Panc1 (cell line): ENCODE results near the gene POLR3H. TPM values are rescaled to one million over a fixed set of nuclear protein-coding genes. Genes with fewer than 3 reads are reported as not detected.

Source experiments
- ATAC-seq: fragments of 200-7000 bp; cut with Tn5 transposase; 2 replicates; pipeline ENCODE4 v1.9.1; 2020; ENCODE audit warnings: mild to moderate bottlenecking, moderate library complexity
- BruUV-seq: library from RNA; stranded (reverse); fragments of 400-500 nt; replicated peaks from 2 replicates; lab custom pipeline; 2021; lab: Mats Ljungman, UMichigan
- CTCF ChIA-PET: fragments of 300-600 bp; sonication (Branson Sonifier 250); formaldehyde crosslinking; loops from one replicate; lab custom pipeline; 2022; ENCODE audit warnings: antibody characterized with exemption; lab: Charles Lee
- POLR2A ChIA-PET: fragments of 300-600 bp; sonication (Branson Sonifier 250); formaldehyde crosslinking; loops from one replicate; lab custom pipeline; 2022; ENCODE audit warnings: antibody characterized with exemption; lab: Charles Lee
- DNase-seq: peaks from one replicate; pipeline ENCODE4 v3.0.0-alpha.2; 2010; ENCODE audit warnings: low read depth, low spot score
- H3K27ac ChIP-seq: 2 replicates; pipeline ENCODE4 v1.5.1; 2011; ENCODE audit warnings: mild to moderate bottlenecking, low read length, inconsistent platforms
- H3K27me3 ChIP-seq: fragments of 200-500 bp; sonication (Bioruptor generic); 2 replicates; pipeline ENCODE4 v1.6.0; 2014; ENCODE audit warnings: low read length, inconsistent platforms; ENCODE audit not compliant: control insufficient read depth, insufficient read depth
- H3K36me3 ChIP-seq: fragments of 200-500 bp; sonication (Bioruptor generic); 2 replicates; pipeline ENCODE4 v1.5.1; 2014; ENCODE audit warnings: inconsistent platforms, mild to moderate bottlenecking, low read length, moderate library complexity; ENCODE audit not compliant: control insufficient read depth, insufficient read depth
- H3K4me1 ChIP-seq: 2 replicates; pipeline ENCODE4 v1.5.1; 2011; ENCODE audit warnings: inconsistent platforms, mild to moderate bottlenecking, low read length, moderate library complexity; ENCODE audit not compliant: control insufficient read depth, insufficient read depth
- H3K4me3 ChIP-seq, 2 experiments: 2 replicates each; pipeline ENCODE4 v1.5.1; 2011 to 2012; ENCODE audit warnings: low read depth in 2 of 2, low read length in 2 of 2, mild to moderate bottlenecking in 2 of 2, inconsistent platforms in 1 of 2, moderate library complexity in 1 of 2
- H3K9me3 ChIP-seq: fragments of 200-500 bp; sonication (Bioruptor generic); 2 replicates; pipeline ENCODE4 v1.5.1; 2014; ENCODE audit warnings: low read depth, mild to moderate bottlenecking, inconsistent platforms, low read length, moderate library complexity; ENCODE audit not compliant: control insufficient read depth, insufficient read depth
- CTCF ChIP-seq: fragments of 450-650 bp; IDR thresholded peaks from 2 replicates; pipeline ENCODE4 v1.5.1; 2017; ENCODE audit warnings: mild to moderate bottlenecking
- POLR2AphosphoS5 ChIP-seq: IDR thresholded peaks from 2 replicates; pipeline ENCODE4 v1.6.1; 2012; ENCODE audit warnings: mild to moderate bottlenecking, low read depth, low read length, moderate library complexity
- REST ChIP-seq, 2 experiments: IDR thresholded peaks; 2 replicates each; pipeline ENCODE4 v1.6.1; 2011 to 2012; ENCODE audit warnings: low read depth in 2 of 2, control low read depth in 1 of 2, low read length in 1 of 2, mild to moderate bottlenecking in 1 of 2, moderate library complexity in 1 of 2; ENCODE audit not compliant: insufficient read depth in 1 of 2
- SIN3A ChIP-seq: IDR thresholded peaks from 2 replicates; pipeline ENCODE4 v1.6.1; 2012; ENCODE audit warnings: low read depth, mild to moderate bottlenecking, low read length, moderate library complexity, borderline replicate concordance; ENCODE audit not compliant: insufficient read depth
- TCF7L2 ChIP-seq: IDR thresholded peaks from 2 replicates; pipeline ENCODE4 v1.6.1; 2011; ENCODE audit warnings: mild to moderate bottlenecking, low read depth, low read length, inconsistent platforms
- in situ Hi-C: cut with HindIII; loops from 2 replicates; pipeline ENCODE4 v1.10.0; 2016; ENCODE audit warnings: low sequenced_read_pairs, low pct_unique_long_range_greater_than_20kb
- intact Hi-C: fragments of 100-400 bp; cut with micrococcal nuclease; formaldehyde crosslinking; loops from one replicate; pipeline ENCODE4 v1.10.0; 2022; ENCODE audit not compliant: unreplicated experiment
- total RNA-seq: library from RNA; stranded (reverse); gene quantifications from one replicate; pipeline ENCODE4 v1.2.1, GENCODE V29; 2021; ENCODE audit not compliant: unreplicated experiment

Gene POLR3H
- total RNA-seq, 1 experiment from 2014 or later: 46.6 TPM

GRCh38 chr22:41589391-41590241 is 45.3 kb upstream of the POLR3H start, which contains the start of gene PMM1:
Gene PMM1 (minus strand): TSS chr22:41589840. CDS start chr22:41589805, 35 bp downstream.
- POLR2A ChIA-PET: interaction anchor here (0.6 to 1.1 kb wide), 6 partner anchors 15 to 1645 kb away, joined by 3 to 11 read pairs (median 6); partner anchors contain the start of gene XRCC6
- H3K36me3 ChIP-seq: no peaks in the 10 kb centered on the region; the same call in 1 of the 2 replicates
- intact Hi-C loops (no loop called here), in situ Hi-C loops (no loop called here)
- CTCF ChIA-PET: interaction anchor here (0.6 to 1.4 kb wide), 3 partner anchors 12 to 41 kb away, joined by 3 to 7 read pairs (median 5); no protein-coding TSS in a partner anchor
- 0 out of 2 replicates have a peak, but pooled peaks have one; percentile 40 for TF ChIP-seq SIN3A
- no peak for TF ChIP-seq TCF7L2
- DNase-seq: peak; percentile 93
- no TSS peak for BruUV-seq
- ATAC-seq: peak; percentile 97
- H3K9me3 ChIP-seq: no peaks in the 10 kb centered on the region
- H3K27me3 ChIP-seq: no peaks in the 10 kb centered on the region
- peak within 1 kb of the TSS; percentile 75 to 79 for H3K4me3 ChIP-seq
- peaks cover 13% of the 10 kb centered on the region; the same call in 1 of the 2 replicates for H3K4me1 ChIP-seq
- H3K27ac ChIP-seq: peak within 1 kb of the TSS; percentile 85

- no TSS peak for BruUV-seq
- Histone ChIP-seq H3K4me1 (peaks cover 13% of the 10 kb centered on the region; the same call in 1 of the 2 replicates), H3K9me3 (no peaks in the 10 kb centered on the region), H3K27ac (no peak overlapping the region), H3K4me3 (no peak overlapping the region), H3K27me3 (no peaks in the 10 kb centered on the region), H3K36me3 (no peaks in the 10 kb centered on the region; the same call in 1 of the 2 replicates)
- no peak for ATAC-seq
- TF ChIP-seq TCF7L2 (no peak), REST (IDR thresholded peaks at IDR 0.05; ENCODE audit: insufficient read depth in 1 of 2, low read depth in 2 of 2, low read length in 1 of 2) (no peak), SIN3A (no peak), CTCF (no peak), POLR2AphosphoS5 (no peak)
- ChIA-PET CTCF (no interaction called here), POLR2A (no interaction called here)
- no peak for DNase-seq
- in situ Hi-C loops (no loop called here), intact Hi-C loops (no loop called here)
Observed at GRCh38 chr22:41587347-41587723, 43.1 kb upstream of the POLR3H start.
